ENCODE data around the gene SCYGR6.
"Not testable (repeated sequence)": the region's sequence is repeated elsewhere in the genome, so short reads cannot be mapped to it uniquely, and the experiment has no call there.

Gene SCYGR6

DNA sequence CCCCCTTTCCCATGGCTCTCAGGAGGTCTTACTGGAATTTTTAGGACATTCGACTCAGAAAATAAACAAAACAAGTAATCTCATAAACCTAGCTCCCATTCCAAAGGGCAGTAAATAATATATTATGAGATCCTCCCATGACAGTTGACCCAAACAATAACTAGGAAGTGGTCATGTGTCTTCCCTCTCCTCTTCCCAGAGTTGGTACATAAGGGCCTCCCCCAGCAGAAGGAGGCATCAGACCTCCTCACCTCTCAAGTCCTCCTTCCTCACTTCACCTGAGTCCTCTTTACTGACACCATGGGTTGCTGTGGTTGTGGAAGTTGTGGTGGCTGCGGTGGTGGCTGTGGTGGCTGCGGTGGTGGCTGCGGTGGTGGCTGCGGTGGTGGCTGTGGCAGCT, 3.5 kb upstream of the SCYGR6 start, which contains the start of gene SCYGR7:
SCYGR7 (plus strand) TSS at position 301 of the 400 bp plus-strand sequence; CDS start at position 301, 0 bp downstream.
- TF ChIP-seq ZNF274 (IDR thresholded peaks at IDR 0.05; ENCODE audit: low read depth, low read length): no peak
- no peak within 1 kb of the TSS for H3K4me3 ChIP-seq (ENCODE audit: low read length)

DNA sequence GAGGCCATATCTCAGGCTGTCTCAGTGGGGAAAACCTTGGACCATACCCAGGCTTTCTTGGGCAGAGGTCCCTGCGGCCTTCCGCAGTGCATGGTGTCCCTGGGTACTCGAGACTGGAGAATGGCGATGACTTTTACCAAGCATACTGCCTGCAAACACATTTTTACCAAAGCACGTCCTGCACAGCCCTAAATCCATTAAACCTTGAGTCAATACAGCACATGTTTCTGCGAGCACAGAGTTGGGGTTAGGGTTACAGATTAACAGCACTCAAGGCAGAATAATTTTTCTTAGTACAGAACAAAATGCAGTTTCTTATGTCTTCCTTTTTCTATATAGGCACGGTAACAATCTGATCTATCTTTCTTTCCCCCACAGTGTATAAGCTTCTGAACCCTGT, 1.7 kb downstream of the SCYGR6 start:
- H3K4me3 ChIP-seq (ENCODE audit: low read length): not testable (repeated sequence)

DNA sequence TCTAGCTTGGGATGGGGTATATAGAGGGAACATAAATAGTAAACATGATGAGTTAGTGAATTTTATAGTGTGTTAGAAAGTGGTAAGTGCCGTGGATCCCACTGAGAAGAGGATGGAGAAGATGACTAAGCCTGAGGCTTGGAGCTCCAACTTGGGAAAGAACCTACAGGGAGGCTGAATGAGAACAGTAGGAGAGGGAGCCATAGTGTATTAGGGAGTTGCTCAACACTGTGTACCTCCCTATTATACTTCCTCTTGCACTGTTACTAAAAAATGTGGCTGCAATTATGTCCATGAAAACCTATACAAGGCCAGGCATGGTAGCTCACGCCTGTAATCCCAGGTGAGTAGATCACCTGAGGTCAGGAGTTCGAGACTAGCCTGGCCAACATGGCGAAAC, 3.9 kb downstream of the SCYGR6 start:
- no peak for TF ChIP-seq ZNF274 (IDR thresholded peaks at IDR 0.05; ENCODE audit: low read depth, low read length)
- no peak overlapping the region for H3K4me3 ChIP-seq (ENCODE audit: low read length)

DNA sequence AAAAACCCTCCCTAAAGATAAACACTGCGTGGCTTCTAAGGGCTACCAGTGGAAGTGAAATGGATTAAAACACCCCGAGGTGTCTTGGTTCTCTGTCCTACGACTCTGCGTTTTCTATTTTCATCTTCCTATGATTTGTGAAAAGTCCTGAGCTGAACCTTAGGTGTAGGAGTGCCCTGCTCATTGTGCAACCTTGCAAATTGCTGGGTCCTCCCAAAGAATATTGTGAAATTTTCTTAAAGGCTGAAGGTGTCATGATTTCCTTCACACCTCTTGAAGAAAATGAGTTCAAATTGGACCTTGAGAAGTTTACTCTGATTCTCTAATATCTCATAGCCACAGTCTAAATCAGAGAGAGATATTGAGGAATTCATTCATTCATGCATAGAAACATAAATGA, 4.9 kb downstream of the SCYGR6 start:
- TF ChIP-seq ZNF274 (IDR thresholded peaks at IDR 0.05; ENCODE audit: low read depth, low read length): no peak
- no peak overlapping the region for H3K4me3 ChIP-seq (ENCODE audit: low read length)

DNA sequence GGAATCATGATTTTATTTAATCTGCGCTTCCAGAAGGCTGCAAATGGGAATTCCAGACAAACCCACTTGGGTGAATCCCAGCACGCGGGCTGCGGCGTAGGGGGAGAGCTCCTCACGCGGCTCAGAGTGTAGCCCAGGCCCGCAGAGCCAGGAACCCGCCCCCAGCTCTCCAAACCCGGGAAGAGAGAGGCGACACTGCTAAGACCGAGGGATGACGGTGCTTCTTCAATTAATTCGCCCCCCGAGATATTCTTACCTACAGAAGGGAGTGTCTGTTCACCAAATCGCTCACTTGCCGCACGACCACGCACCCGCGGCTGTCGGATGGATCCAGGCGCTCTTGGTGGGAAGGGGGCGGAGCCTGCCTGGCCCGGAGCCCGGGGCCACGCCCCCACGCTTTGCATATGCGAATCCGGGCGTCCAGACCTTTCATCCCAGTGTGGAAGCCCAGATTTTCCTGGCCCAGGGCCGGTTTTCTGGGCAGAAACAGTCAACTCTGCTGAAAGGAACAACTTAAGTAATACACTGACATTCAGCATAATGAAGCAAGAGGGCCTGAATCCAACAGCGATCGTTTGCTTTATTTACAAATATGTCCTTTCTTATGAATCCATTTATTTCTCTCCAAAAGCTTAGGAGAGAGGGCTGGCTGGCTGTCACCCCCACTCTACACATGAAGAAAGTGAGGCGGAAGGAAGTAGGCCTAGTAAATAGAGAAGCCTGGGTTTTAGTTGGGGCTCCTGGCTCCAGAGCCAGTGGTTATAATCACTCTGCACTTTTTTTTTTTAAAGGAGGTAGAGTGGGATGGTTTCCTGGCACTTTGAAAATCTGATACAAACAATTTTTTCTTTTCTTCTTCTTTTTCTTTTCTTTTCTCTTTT, 6.6 kb downstream of the SCYGR6 start, which contains the start of gene SLC19A3:
SLC19A3 (minus strand) TSS at position 342 of the 881 bp plus-strand sequence. CDS start 15,710 bp downstream, outside the sequence.
- no peak within 1 kb of the TSS; the same call in 1 of the 2 replicates for H3K4me3 ChIP-seq (ENCODE audit: low read length)
- no peak for TF ChIP-seq ZNF274 (IDR thresholded peaks at IDR 0.05; ENCODE audit: low read depth, low read length)

DNA sequence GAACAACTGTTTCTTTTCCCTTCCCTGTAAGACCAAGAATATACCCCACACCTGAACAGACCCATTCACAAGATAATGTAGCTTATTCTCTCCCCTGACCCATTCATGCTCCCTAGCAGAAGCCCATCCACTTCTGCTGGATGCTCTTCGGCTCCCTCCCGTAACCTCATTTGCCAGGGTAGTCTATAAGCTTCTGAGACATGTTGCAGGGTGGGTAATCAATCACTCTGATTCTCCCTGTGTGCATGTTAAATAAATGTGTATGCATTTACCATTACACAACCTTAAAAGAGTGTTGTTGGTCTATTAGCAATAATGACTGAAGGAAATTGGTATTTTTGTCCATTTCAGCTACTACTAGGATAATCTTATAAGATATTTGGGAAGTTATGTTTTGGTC, 8.1 kb downstream of the SCYGR6 start:
- TF ChIP-seq ZNF274 (IDR thresholded peaks at IDR 0.05; ENCODE audit: low read depth, low read length): no peak
- H3K4me3 ChIP-seq (ENCODE audit: low read length): no peak overlapping the region

DNA sequence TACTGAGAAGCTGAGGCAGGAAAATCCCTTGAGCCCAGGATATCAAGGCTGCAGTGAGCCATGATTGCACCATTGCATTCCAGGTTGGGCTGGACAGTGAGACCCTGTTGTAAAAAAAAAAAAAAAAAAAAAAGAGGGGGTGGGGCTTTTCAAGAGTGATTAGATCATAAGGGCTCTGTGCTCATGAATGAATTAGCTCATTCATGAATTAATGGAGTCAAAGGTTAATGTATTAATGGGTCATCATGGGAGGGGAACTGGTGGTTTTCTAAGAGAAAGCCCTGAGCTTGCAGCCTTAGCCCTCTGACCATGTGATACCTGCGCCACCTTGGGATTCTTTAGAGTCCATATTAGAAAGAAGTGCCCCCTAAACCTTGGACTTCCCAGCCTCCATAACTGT, 11.3 kb downstream of the SCYGR6 start:
- H3K4me3 ChIP-seq (ENCODE audit: low read length): no peak overlapping the region
- TF ChIP-seq ZNF274 (IDR thresholded peaks at IDR 0.05; ENCODE audit: low read depth, low read length): no peak

DNA sequence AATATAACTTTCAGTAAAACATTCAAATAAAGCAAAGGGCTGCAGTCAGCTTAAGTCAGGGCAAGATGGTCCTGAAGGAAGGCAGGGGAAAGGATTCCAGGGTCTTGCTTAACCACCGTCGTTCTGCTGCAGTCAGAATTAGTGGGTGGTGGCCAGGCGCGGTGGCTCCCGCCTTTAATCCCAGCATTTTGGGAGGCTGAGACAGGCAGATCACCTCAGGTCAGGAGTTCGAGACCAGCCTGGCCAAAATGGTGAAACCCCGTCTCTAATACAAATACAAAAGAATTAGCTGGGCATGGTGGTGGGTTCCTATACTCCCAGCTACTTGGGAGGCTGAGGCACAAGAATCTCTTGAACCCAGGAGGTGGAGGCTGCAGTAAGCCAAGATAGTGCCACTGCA, 13.6 kb downstream of the SCYGR6 start:
- no peak overlapping the region for H3K4me3 ChIP-seq (ENCODE audit: low read length)
- no peak for TF ChIP-seq ZNF274 (IDR thresholded peaks at IDR 0.05; ENCODE audit: low read depth, low read length)

DNA sequence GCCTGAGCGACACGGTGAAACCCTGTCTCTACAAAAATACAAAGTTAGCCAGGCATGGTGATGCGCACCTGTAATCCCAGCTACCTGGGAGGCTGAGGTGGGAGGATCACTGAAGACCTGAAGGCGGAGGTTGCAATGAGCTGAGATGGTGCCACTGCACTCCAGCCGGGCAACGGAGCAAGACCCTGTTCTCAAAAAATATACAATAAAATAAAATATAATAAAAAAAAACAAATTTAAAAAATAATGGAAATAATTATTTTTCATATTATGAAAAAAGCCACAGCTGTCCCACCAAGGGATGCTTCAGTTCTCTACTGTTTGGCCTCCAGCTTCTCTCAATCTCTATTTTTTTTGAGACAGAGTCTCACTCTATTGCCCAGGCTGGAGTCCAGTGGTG, 17.2 kb downstream of the SCYGR6 start:
- TF ChIP-seq ZNF274 (IDR thresholded peaks at IDR 0.05; ENCODE audit: low read depth, low read length): no peak
- no peak overlapping the region for H3K4me3 ChIP-seq (ENCODE audit: low read length)

DNA sequence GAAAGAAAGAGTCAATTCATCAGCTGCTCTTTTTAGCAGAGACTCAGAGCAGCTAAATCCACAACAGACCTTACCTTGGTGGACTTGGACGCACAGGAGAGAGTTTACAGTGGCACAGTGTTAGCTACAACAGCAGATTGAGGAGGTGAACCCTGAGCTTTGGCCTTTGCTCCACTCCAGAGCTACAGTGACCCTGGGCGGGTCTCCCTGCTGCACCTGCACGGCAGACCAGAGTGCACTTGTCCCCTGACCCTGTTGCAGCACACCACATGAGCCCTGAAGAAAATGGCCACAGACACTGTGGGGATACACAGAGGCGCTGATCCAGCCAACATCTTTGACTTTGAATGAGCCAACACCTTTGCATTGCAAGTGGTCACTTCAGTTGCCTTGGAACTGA, 17.7 kb downstream of the SCYGR6 start:
- H3K4me3 ChIP-seq (ENCODE audit: low read length): no peak overlapping the region

DNA sequence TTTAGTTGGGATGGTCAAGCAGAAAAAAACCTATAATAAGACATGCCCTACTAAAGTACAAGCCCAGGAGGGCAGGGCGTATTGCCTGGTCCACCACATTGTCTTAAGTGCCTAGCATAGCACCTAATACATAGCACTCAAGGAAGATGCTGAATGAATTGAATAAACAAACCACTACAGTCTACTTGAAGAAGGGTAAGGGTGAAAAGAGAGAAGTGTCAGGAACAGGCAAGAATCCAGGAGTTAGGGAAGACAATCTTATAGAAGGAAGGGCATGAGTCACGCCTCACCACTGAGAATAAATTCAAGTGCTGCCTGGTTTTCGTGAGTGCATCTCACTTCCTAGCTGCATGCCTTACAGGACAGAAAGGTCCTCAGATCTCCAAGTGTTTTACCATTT, 20.6 kb downstream of the SCYGR6 start:
- TF ChIP-seq ZNF274 (IDR thresholded peaks at IDR 0.05; ENCODE audit: low read depth, low read length): no peak
- no peak overlapping the region for H3K4me3 ChIP-seq (ENCODE audit: low read length)

More for the DNA sequence above, 17.7 kb downstream of the SCYGR6 start:
- TF ChIP-seq ZNF274 (IDR thresholded peaks at IDR 0.05; ENCODE audit: low read depth, low read length): no peak

DNA sequence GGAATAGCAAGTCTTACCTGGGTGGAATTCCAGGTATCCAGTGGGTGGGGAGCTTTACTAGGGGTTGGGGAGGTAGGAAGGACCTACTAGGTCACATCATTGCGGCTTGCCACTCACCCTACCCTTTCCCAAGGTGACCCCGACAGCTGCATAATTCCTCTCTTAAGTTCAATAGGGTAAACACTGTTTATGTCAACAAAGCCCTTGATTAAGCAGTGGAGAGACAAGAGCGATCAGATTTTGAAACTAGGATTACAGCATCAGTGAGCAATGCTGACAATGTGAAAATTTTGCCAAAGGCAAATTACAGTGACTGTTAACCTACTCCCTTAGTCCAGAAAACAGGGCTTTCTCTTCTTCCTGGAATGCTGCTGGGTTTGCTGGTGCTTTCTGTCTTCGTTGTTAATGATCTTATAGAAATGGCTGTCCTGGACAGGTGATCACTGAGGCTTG, 21.3 kb downstream of the SCYGR6 start:
- H3K4me3 ChIP-seq (ENCODE audit: low read length): no peak overlapping the region
- no peak for TF ChIP-seq ZNF274 (IDR thresholded peaks at IDR 0.05; ENCODE audit: low read depth, low read length)

DNA sequence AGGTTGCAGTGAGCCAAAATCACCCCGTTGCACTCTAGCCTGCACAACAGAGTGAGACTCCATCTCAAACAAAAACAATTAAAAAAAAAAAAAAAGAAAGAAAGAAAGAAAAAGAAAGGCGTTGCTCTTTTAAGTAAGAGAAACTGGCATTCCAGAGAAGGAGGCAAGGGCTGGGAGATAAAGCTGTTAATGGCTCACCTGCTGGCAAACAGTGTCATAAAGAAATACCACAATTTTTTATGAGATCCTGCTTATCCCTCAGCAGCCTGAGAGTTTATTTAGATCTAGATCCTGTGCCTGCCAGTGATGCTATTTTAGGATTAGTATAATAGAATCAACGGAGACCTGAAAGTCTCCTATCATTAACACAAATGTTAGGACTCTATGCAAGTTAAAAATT, 23.0 kb downstream of the SCYGR6 start:
- TF ChIP-seq ZNF274 (IDR thresholded peaks at IDR 0.05; ENCODE audit: low read depth, low read length): no peak
- no peak overlapping the region for H3K4me3 ChIP-seq (ENCODE audit: low read length)

DNA sequence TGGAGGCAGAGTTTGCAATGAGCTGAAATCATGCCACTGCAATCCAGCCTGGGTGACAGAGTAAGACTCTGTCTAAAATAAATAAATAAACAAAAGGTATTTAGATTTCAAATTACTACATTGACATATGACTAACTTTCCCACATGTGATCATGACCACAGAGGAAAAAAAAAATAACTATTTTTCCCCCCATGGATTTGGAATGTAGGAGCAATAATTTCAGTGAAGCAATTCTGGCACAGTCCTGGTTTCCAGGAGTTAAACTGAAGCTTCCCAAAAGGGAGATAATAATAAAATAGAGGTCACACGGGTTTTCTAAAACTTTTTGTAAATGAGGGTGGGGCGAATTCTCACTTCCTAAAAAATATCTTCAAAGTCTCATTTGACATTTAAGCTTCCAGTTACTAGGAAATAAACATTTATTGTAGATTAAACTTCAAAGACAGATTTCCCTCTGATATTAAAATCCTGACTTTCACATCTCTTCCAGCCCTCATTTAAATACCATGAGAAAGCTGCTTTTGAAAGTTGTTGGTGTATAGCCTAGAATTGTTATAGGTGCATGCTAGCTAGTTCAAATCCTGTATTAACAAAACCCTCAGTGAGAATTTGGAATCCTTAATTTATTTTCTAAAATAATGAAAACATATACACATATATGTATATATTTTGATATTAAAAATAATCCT, 27.4 kb downstream of the SCYGR6 start:
- TF ChIP-seq ZNF274 (IDR thresholded peaks at IDR 0.05; ENCODE audit: low read depth, low read length): no peak
- H3K4me3 ChIP-seq (ENCODE audit: low read length): no peak overlapping the region

DNA sequence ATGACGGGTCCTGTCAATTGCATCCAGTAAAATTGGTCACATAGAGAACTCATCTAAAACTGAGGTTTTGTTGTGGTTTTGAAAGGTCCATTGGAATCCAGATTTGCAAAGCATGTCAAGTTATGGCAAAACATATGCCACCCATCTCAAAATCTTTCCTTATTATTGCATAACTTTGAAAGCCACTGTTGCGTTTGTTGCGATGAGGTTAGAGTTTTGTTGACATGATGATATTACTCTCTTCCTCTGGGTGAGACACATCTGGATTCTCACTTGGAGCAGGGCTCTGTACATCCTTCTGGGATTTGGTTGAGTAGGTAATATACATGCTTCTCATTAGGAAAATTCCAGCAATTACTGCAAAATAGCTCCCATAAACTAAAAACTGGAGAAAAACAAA, 37.4 kb downstream of the SCYGR6 start:
- no peak for TF ChIP-seq ZNF274 (IDR thresholded peaks at IDR 0.05; ENCODE audit: low read depth, low read length)
- no peak overlapping the region for H3K4me3 ChIP-seq (ENCODE audit: low read length)

Measured in GM08714 (cell line).